Neural progenitor cell (in vitro differentiated cells): Measurements from ENCODE around the gene AP2A2. TPM values are rescaled to one million over a fixed set of nuclear protein-coding genes. Genes with fewer than 3 reads are reported as not detected.

ENCODE experiments used
- DNase-seq: peaks from one replicate; pipeline ENCODE4 v3.0.0-alpha.2; 2016; ENCODE audit warnings: low spot score
- H2AFZ ChIP-seq: fragments of 200-600 bp; sonication (generic); replicated peaks from 2 replicates; pipeline ENCODE4 v1.6.1; 2016; ENCODE audit warnings: antibody characterized with exemption
- H3F3A ChIP-seq: fragments of 200-600 bp; sonication (generic); 2 replicates; pipeline ENCODE4 v1.6.1; 2016; ENCODE audit warnings: antibody characterized with exemption, low read depth
- H3K27ac ChIP-seq: fragments of 200-600 bp; sonication (generic); 2 replicates; pipeline ENCODE4 v1.5.1; 2016; ENCODE audit warnings: mild to moderate bottlenecking
- H3K27me3 ChIP-seq: fragments of 200-600 bp; sonication (generic); 2 replicates; pipeline ENCODE4 v1.6.1; 2016; ENCODE audit warnings: mild to moderate bottlenecking, moderate library complexity
- H3K36me3 ChIP-seq: fragments of 200-600 bp; sonication (generic); 2 replicates; pipeline ENCODE4 v1.5.1; 2016
- H3K4me1 ChIP-seq: fragments of 200-600 bp; sonication (generic); 2 replicates; pipeline ENCODE4 v1.6.1; 2016; ENCODE audit warnings: mixed run types
- H3K4me2 ChIP-seq: fragments of 200-600 bp; sonication (generic); 2 replicates; pipeline ENCODE4 v1.6.1; 2016
- H3K4me3 ChIP-seq: fragments of 200-600 bp; sonication (generic); 2 replicates; pipeline ENCODE4 v1.5.1; 2016
- H3K79me2 ChIP-seq: fragments of 200-600 bp; sonication (generic); 2 replicates; pipeline ENCODE4 v1.6.1; 2016; ENCODE audit warnings: low read depth
- H3K9ac ChIP-seq: fragments of 200-600 bp; sonication (generic); 2 replicates; pipeline ENCODE4 v1.6.1; 2016
- H3K9me3 ChIP-seq: fragments of 200-600 bp; sonication (generic); 2 replicates; pipeline ENCODE4 v1.5.1; 2016; ENCODE audit warnings: low read depth
- H4K20me1 ChIP-seq: fragments of 200-600 bp; sonication (generic); 2 replicates; pipeline ENCODE4 v1.6.1; 2016; ENCODE audit warnings: low read depth
- H3K27ac Mint-ChIP-seq: 3 replicates; pipeline ENCODE4 v1.8.0; 2021; ENCODE audit warnings: mixed read lengths
- H3K27me3 Mint-ChIP-seq: 2 replicates; pipeline ENCODE4 v1.8.0; 2022; ENCODE audit warnings: low read depth, mild to moderate bottlenecking, inconsistent platforms, moderate library complexity, mixed read lengths; ENCODE audit not compliant: insufficient read depth
- H3K36me3 Mint-ChIP-seq: 3 replicates; pipeline ENCODE4 v1.8.0; 2021; ENCODE audit warnings: mixed read lengths
- H3K4me1 Mint-ChIP-seq: 3 replicates; pipeline ENCODE4 v1.8.0; 2021; ENCODE audit warnings: mixed read lengths
- H3K4me3 Mint-ChIP-seq: 3 replicates; pipeline ENCODE4 v1.8.0; 2021; ENCODE audit warnings: mild to moderate bottlenecking, moderate library complexity, mixed read lengths
- H3K9me3 Mint-ChIP-seq: 3 replicates; pipeline ENCODE4 v1.8.0; 2020; ENCODE audit warnings: mixed read lengths
- EZH2 ChIP-seq: fragments of 200-600 bp; sonication (generic); IDR thresholded peaks from 2 replicates; pipeline ENCODE4 v1.6.1; 2017; ENCODE audit warnings: antibody characterized with exemption, mild to moderate bottlenecking, moderate library complexity
- EZH2phosphoT487 ChIP-seq: fragments of 200-600 bp; sonication (generic); IDR thresholded peaks from 2 replicates; pipeline ENCODE4 v1.6.1; 2017; ENCODE audit warnings: antibody characterized with exemption
- total RNA-seq: library from RNA; depleted of rRNA; stranded (reverse); fragments of >200 nt; gene quantifications from 2 replicates; pipeline ENCODE4 v1.2.3, GENCODE V29; 2015; ENCODE audit warnings: low replicate concordance
- TF ChIP-seq, protein P1 (sequence below): fragments of 200-600 bp; sonication (generic); IDR thresholded peaks from 2 replicates; pipeline ENCODE4 v1.5.1; 2017; ENCODE audit warnings: antibody characterized with exemption, mild to moderate bottlenecking

The AP2A2 gene
- total RNA-seq, 1 donor from 2014 or later, result 67.5 TPM

DNA sequence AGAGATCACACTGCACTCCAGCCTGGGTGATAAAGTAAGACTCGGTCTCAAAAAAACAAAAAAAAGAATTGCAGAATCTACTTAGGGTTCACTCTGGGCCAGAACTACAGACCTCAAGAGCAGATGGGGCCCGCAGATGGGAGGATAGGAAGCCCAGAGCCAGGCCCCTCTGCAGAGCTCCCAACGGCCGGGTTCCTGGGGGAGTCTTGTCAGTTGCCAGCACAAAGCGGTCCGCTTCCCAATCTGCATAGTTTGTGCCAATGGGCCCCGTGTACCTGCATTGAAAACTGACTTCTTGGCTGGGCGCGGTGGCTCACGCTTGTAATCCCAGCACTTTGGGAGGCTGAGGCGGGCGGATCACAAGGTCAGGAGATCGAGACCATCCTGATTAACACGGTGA is 13.4 kb upstream of the AP2A2 start:
- H3K4me1 Mint-ChIP-seq, result peaks cover 18% of the 10 kb centered on the region
- Histone ChIP-seq H3K4me1 (peaks cover 14% of the 10 kb centered on the region), H3K36me3 (no peaks in the 10 kb centered on the region), H3K27me3 (no peaks in the 10 kb centered on the region), H2AFZ (no peak overlapping the region), H4K20me1 (peaks cover 11% of the 10 kb centered on the region), H3F3A (peaks cover 11% of the 10 kb centered on the region), H3K79me2 (peaks cover 25% of the 10 kb centered on the region), H3K4me3 (no peak overlapping the region), H3K27ac (no peak overlapping the region), H3K9me3 (no peaks in the 10 kb centered on the region), H3K9ac (no peak overlapping the region), H3K4me2 (no peak overlapping the region)
- H3K9me3 Mint-ChIP-seq, result no peaks in the 10 kb centered on the region
- no peak overlapping the region for H3K27ac Mint-ChIP-seq
- no peak for DNase-seq
- TF ChIP-seq, protein P1, sequence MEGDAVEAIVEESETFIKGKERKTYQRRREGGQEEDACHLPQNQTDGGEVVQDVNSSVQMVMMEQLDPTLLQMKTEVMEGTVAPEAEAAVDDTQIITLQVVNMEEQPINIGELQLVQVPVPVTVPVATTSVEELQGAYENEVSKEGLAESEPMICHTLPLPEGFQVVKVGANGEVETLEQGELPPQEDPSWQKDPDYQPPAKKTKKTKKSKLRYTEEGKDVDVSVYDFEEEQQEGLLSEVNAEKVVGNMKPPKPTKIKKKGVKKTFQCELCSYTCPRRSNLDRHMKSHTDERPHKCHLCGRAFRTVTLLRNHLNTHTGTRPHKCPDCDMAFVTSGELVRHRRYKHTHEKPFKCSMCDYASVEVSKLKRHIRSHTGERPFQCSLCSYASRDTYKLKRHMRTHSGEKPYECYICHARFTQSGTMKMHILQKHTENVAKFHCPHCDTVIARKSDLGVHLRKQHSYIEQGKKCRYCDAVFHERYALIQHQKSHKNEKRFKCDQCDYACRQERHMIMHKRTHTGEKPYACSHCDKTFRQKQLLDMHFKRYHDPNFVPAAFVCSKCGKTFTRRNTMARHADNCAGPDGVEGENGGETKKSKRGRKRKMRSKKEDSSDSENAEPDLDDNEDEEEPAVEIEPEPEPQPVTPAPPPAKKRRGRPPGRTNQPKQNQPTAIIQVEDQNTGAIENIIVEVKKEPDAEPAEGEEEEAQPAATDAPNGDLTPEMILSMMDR, result no peak
- TF ChIP-seq EZH2phosphoT487 (no peak), EZH2 (no peak)
- H3K36me3 Mint-ChIP-seq, result no peaks in the 10 kb centered on the region
- H3K27me3 Mint-ChIP-seq, result peaks cover 2% of the 10 kb centered on the region
- peak overlapping the region; percentile 93 for H3K4me3 Mint-ChIP-seq

DNA sequence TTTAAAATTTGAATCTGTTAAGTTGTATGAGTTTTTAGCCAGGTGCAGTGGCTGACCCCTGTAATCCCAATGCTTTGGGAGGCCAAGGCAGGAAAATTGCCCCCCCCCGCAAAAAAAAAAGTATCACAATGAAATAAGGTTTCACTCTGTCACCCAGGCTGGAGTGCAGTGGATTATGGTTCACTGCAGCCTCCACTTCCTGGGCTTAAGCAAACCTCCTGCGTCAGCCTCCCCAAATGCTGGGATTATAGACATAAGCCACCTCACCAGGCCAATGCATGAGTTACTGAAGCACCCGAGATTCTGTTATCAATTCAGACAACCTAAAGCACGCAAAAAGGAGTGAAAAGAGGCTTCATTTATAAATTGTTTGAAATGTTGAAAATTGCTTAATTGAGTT is 12.6 kb upstream of the AP2A2 start:
- H3K4me1 ChIP-seq, result peaks cover 14% of the 10 kb centered on the region
- H3F3A ChIP-seq, result peaks cover 11% of the 10 kb centered on the region
- Mint-ChIP-seq H3K27me3 (peaks cover 5% of the 10 kb centered on the region), H3K36me3 (no peaks in the 10 kb centered on the region), H3K4me3 (no peak overlapping the region), H3K9me3 (no peaks in the 10 kb centered on the region), H3K27ac (no peak overlapping the region), H3K4me1 (peaks cover 18% of the 10 kb centered on the region)
- H3K27me3 ChIP-seq, result no peaks in the 10 kb centered on the region
- H3K4me2 ChIP-seq, result no peak overlapping the region
- no peak for TF ChIP-seq EZH2
- TF ChIP-seq EZH2phosphoT487, result no peak
- TF ChIP-seq, protein P1, result no peak
- H3K27ac ChIP-seq, result no peak overlapping the region
- peaks cover 11% of the 10 kb centered on the region for H4K20me1 ChIP-seq
- peaks cover 25% of the 10 kb centered on the region for H3K79me2 ChIP-seq
- H3K9ac ChIP-seq, result no peak overlapping the region
- no peak overlapping the region for H3K4me3 ChIP-seq
- no peaks in the 10 kb centered on the region for H3K9me3 ChIP-seq
- DNase-seq, result no peak
- no peaks in the 10 kb centered on the region for H3K36me3 ChIP-seq
- H2AFZ ChIP-seq, result no peak overlapping the region

DNA sequence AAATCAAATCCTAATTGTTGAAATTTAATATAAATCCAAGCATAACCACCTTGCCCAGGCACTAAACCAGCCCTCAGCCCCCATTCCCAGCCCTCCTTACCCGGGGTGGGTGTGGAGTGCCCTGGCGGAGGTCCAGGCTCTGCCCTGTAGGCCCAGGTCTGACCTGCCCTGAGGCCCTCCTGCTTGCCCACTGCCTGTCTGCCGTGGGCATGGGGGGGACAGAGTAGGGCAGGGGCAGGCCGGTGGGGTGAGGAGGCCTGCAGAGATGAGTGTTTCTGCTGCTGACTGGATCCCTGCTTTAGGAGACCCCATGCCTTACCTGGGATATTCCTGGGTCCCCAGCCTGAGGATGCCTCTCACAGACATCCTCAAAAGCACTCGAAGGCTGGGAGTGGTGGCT is 11.5 kb upstream of the AP2A2 start:
- Histone ChIP-seq H3F3A (peaks cover 11% of the 10 kb centered on the region), H3K4me3 (no peak overlapping the region), H3K79me2 (peaks cover 13% of the 10 kb centered on the region), H3K27ac (no peak overlapping the region), H3K27me3 (no peaks in the 10 kb centered on the region), H3K4me2 (no peak overlapping the region), H3K9ac (no peak overlapping the region), H2AFZ (no peak overlapping the region), H4K20me1 (peaks cover 5% of the 10 kb centered on the region), H3K9me3 (no peaks in the 10 kb centered on the region), H3K4me1 (peaks cover 14% of the 10 kb centered on the region), H3K36me3 (no peaks in the 10 kb centered on the region)
- H3K4me3 Mint-ChIP-seq, result no peak overlapping the region
- H3K9me3 Mint-ChIP-seq, result no peaks in the 10 kb centered on the region
- H3K27me3 Mint-ChIP-seq, result peaks cover 6% of the 10 kb centered on the region
- H3K27ac Mint-ChIP-seq, result no peak overlapping the region
- no peaks in the 10 kb centered on the region for H3K36me3 Mint-ChIP-seq
- no peak for TF ChIP-seq EZH2phosphoT487
- peaks cover 19% of the 10 kb centered on the region for H3K4me1 Mint-ChIP-seq
- DNase-seq, result no peak

DNA sequence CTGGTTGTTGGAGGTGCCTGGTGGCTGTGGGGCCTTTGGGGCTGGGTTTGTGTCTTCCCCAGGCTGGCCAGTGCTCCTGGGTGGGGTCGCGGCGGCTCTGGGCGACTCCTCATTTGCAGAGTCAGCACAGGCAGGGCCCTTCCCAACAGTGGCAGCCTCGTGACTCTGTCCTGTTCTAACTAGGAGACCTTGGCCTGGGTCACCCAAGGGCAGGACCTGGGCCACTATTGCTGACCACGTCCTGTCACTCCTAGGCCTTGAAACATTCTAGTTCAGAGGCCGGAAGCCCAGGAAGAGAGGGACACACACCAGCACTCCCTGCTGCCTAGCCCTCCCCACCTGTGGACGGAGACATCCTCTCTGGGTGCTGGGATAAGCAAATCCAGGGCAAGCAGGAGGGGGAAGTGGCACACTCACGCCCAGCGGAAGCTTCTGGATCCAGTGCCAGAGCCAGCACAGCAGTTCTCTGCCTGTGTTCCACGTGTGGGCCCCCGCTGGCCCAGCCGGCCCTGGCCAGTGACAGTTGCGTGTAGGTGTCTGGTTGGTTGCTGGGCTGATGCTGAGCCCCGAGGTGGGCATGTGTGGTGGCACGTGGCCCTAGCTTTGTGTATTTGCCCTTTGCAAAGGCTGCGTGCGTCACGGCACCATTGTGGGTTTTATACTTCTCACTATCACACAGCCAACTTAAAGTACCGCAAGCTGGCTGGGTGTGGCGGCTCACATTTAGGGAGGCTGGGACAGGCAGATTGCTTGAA is 10.7 kb upstream of the AP2A2 start:
- no peak overlapping the region for H3K4me2 ChIP-seq
- peaks cover 7% of the 10 kb centered on the region for H3K4me1 ChIP-seq
- H3F3A ChIP-seq, result peaks cover 11% of the 10 kb centered on the region
- H3K27me3 ChIP-seq, result no peaks in the 10 kb centered on the region
- no peak overlapping the region for H3K27ac ChIP-seq
- H3K36me3 ChIP-seq, result no peaks in the 10 kb centered on the region
- Mint-ChIP-seq H3K9me3 (no peaks in the 10 kb centered on the region), H3K36me3 (no peaks in the 10 kb centered on the region), H3K27ac (no peak overlapping the region), H3K4me3 (no peak overlapping the region), H3K27me3 (peaks cover 6% of the 10 kb centered on the region), H3K4me1 (peaks cover 14% of the 10 kb centered on the region)
- H3K9ac ChIP-seq, result no peak overlapping the region
- TF ChIP-seq, protein P1, result no peak
- TF ChIP-seq EZH2phosphoT487, result no peak
- no peak for TF ChIP-seq EZH2
- DNase-seq, result no peak
- H3K9me3 ChIP-seq, result no peaks in the 10 kb centered on the region
- H3K79me2 ChIP-seq, result peaks cover 6% of the 10 kb centered on the region
- H2AFZ ChIP-seq, result no peak overlapping the region
- H4K20me1 ChIP-seq, result no peaks in the 10 kb centered on the region
- H3K4me3 ChIP-seq, result no peak overlapping the region
